HUDEP-2 (cell line): Measurements from ENCODE around the gene OR7D2.

Experiments
- DNase-seq, 76 experiments: peaks; one replicate each; lab custom pipeline; 2025; ENCODE audit not compliant: unreplicated experiment in 76 of 76; lab: John Stamatoyannopoulos, UW

The OR7D2 gene

GRCh38 chr19:9178901-9179300, at the start of gene OR7D2:
OR7D2 (plus strand) TSS chr19:9178979; CDS start chr19:9185782, 6,803 bp downstream.
- no peak for DNase-seq

GRCh38 chr19:9130965-9131364, 47.8 kb upstream of the OR7D2 start:
- DNase-seq, result no peak

- no peak for DNase-seq
Measured at GRCh38 chr19:9132422-9132821, 46.4 kb upstream of the OR7D2 start.

- peak in 4 of 76 experiments; percentile 7 to 34 (median 22) for DNase-seq
Measured at GRCh38 chr19:9139609-9140158, 39.1 kb upstream of the OR7D2 start.

GRCh38 chr19:9140159-9140874, 38.5 kb upstream of the OR7D2 start, which contains the start of gene ZNF317:
ZNF317 (plus strand) TSS chr19:9140397; CDS start chr19:9156017, 15,620 bp downstream.
- peak in 75 of 76 experiments; percentile 56 to 95 (median 88) for DNase-seq

GRCh38 chr19:9144920-9145319, 33.9 kb upstream of the OR7D2 start:
- peak in 2 of 76 experiments; percentile 6 to 15 for DNase-seq

GRCh38 chr19:9146882-9147281, 31.9 kb upstream of the OR7D2 start:
- DNase-seq, result no peak

- DNase-seq, result no peak
Measured at GRCh38 chr19:9148697-9149096, 30.1 kb upstream of the OR7D2 start.

- no peak for DNase-seq
Measured at GRCh38 chr19:9149997-9150396, 28.8 kb upstream of the OR7D2 start.

GRCh38 chr19:9150650-9151049, 28.1 kb upstream of the OR7D2 start:
- DNase-seq, result no peak

GRCh38 chr19:9151367-9151766, 27.4 kb upstream of the OR7D2 start:
- no peak for DNase-seq

- no peak for DNase-seq
Measured at GRCh38 chr19:9155591-9155990, 23.2 kb upstream of the OR7D2 start.

- DNase-seq, result no peak
Measured at GRCh38 chr19:9156304-9156703, 22.5 kb upstream of the OR7D2 start.

- no peak for DNase-seq
Measured at GRCh38 chr19:9159891-9160290, 18.9 kb upstream of the OR7D2 start.

GRCh38 chr19:9161427-9161826, 17.4 kb upstream of the OR7D2 start:
- DNase-seq, result no peak

GRCh38 chr19:9165261-9165660, 13.5 kb upstream of the OR7D2 start:
- DNase-seq, result no peak

GRCh38 chr19:9166846-9167245, 11.9 kb upstream of the OR7D2 start:
- DNase-seq, result no peak

GRCh38 chr19:9171393-9171991, 7.3 kb upstream of the OR7D2 start:
- no peak for DNase-seq

- no peak for DNase-seq
Measured at GRCh38 chr19:9175326-9175725, 3.5 kb upstream of the OR7D2 start.

- no peak for DNase-seq
Measured at GRCh38 chr19:9183000-9183399, 4.2 kb downstream of the OR7D2 start.

GRCh38 chr19:9187191-9187590, 8.4 kb downstream of the OR7D2 start:
- no peak for DNase-seq

- DNase-seq, result no peak
Measured at GRCh38 chr19:9189535-9189934, 10.8 kb downstream of the OR7D2 start.
